ENCODE results near the gene CDK5RAP2. TPM values are rescaled to one million over a fixed set of nuclear protein-coding genes. Genes with fewer than 3 reads are reported as not detected.

Gene CDK5RAP2
- total RNA-seq, 2 experiments from 2014 or later = 76.0 to 81.6 TPM

DNA sequence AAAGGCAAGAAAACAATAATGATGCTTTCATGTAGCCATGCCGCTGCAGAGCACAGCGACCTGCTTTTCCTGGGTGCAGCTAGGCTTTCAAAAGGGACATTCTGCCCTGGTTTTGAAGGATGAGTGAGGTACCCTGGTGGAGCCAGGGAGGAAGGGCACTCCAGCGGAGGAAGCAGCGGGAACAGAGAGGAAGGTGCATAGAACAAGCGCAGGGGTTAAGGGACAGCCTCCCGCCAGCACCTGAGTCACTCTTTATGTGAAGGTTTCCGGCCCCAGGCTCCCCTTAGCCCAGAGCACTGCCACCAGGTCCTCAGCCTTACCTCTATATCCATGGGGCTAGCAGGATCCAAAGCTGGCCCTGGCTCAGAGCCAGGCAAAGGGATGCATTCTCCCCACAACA lies 221.1 kb downstream of the CDK5RAP2 start:
- TF ChIP-seq, protein P1, sequence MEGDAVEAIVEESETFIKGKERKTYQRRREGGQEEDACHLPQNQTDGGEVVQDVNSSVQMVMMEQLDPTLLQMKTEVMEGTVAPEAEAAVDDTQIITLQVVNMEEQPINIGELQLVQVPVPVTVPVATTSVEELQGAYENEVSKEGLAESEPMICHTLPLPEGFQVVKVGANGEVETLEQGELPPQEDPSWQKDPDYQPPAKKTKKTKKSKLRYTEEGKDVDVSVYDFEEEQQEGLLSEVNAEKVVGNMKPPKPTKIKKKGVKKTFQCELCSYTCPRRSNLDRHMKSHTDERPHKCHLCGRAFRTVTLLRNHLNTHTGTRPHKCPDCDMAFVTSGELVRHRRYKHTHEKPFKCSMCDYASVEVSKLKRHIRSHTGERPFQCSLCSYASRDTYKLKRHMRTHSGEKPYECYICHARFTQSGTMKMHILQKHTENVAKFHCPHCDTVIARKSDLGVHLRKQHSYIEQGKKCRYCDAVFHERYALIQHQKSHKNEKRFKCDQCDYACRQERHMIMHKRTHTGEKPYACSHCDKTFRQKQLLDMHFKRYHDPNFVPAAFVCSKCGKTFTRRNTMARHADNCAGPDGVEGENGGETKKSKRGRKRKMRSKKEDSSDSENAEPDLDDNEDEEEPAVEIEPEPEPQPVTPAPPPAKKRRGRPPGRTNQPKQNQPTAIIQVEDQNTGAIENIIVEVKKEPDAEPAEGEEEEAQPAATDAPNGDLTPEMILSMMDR (conservative IDR thresholded peaks at IDR 0.05; ENCODE audit: low read length) = no peak
- TF ChIP-seq EZH2phosphoT487 (IDR thresholded peaks at IDR 0.05; ENCODE audit: borderline replicate concordance, low read depth, low read length) = no peak
- Histone ChIP-seq H3K36me3 (ENCODE audit: insufficient read depth, low read length) (no peaks in the 10 kb centered on the region), H3K4me2 (ENCODE audit: low read length) (no peak overlapping the region), H3K79me2 (ENCODE audit: insufficient read depth, low read depth, low read length) (no peaks in the 10 kb centered on the region), H3K4me3 (ENCODE audit: low read depth, low read length, poor library complexity, severe bottlenecking) (no peak overlapping the region), H3K9me2 (ENCODE audit: insufficient read depth, low read length) (no peaks in the 10 kb centered on the region), H3K9me3 (ENCODE audit: low read length) (no peaks in the 10 kb centered on the region), H4K20me1 (ENCODE audit: insufficient read depth, low read length) (no peaks in the 10 kb centered on the region), H3K27ac (ENCODE audit: low read depth, low read length, poor library complexity, severe bottlenecking) (no peak overlapping the region), H2AFZ (ENCODE audit: low read length) (no peak overlapping the region), H3K4me1 (ENCODE audit: insufficient read depth, low read length, poor library complexity, severe bottlenecking) (no peaks in the 10 kb centered on the region)
- intact Hi-C loops (cut with micrococcal nuclease; ENCODE audit: unreplicated experiment) = no loop called here
- DNase-seq (ENCODE audit: low spot score) = no peak
- ChIA-PET CTCF (ENCODE audit: unreplicated experiment) (no interaction called here), POLR2A (no interaction called here)
- BruUV-seq (replicated peaks) = no TSS peak

DNA sequence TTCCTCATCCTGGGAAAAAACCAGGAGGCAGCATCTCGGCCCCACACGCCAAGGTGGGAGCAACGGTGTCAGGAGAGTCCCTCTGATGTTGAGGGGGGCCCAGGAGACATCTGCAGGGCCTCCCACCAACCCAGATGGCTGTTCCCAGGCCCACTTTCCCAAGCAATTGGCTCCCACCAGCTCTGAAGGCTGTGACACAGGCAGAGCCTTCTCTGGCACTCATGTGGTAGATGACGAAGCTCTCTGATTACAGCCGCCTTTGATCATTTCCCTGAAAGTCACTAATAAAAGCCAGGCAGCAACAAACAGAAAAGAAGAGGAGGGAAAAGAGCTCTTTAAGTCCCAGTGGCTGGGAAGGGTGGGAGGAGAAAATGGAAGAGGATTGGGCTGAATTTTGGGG lies 226.5 kb downstream of the CDK5RAP2 start:
- Histone ChIP-seq H3K36me3 (ENCODE audit: insufficient read depth, low read length) (no peaks in the 10 kb centered on the region), H3K4me3 (ENCODE audit: low read depth, low read length, poor library complexity, severe bottlenecking) (no peak overlapping the region), H3K4me2 (ENCODE audit: low read length) (no peak overlapping the region), H4K20me1 (ENCODE audit: insufficient read depth, low read length) (no peaks in the 10 kb centered on the region), H3K27ac (ENCODE audit: low read depth, low read length, poor library complexity, severe bottlenecking) (no peak overlapping the region), H3K79me2 (ENCODE audit: insufficient read depth, low read depth, low read length) (no peaks in the 10 kb centered on the region), H3K9me3 (ENCODE audit: low read length) (no peaks in the 10 kb centered on the region), H3K9me2 (ENCODE audit: insufficient read depth, low read length) (no peaks in the 10 kb centered on the region), H2AFZ (ENCODE audit: low read length) (no peak overlapping the region), H3K4me1 (ENCODE audit: insufficient read depth, low read length, poor library complexity, severe bottlenecking) (no peaks in the 10 kb centered on the region)
- intact Hi-C loops (cut with micrococcal nuclease; ENCODE audit: unreplicated experiment) = no loop called here
- ChIA-PET POLR2A (interaction anchor here (0.6 kb wide), 1 partner anchor 1354 kb away, joined by 3 read pairs; no protein-coding TSS in a partner anchor), CTCF (ENCODE audit: unreplicated experiment) (no interaction called here)
- no TSS peak for BruUV-seq (replicated peaks)
- DNase-seq (ENCODE audit: low spot score) = no peak
- no peak for TF ChIP-seq EZH2phosphoT487 (IDR thresholded peaks at IDR 0.05; ENCODE audit: borderline replicate concordance, low read depth, low read length)
- TF ChIP-seq, protein P1 (conservative IDR thresholded peaks at IDR 0.05; ENCODE audit: low read length) = no peak

DNA sequence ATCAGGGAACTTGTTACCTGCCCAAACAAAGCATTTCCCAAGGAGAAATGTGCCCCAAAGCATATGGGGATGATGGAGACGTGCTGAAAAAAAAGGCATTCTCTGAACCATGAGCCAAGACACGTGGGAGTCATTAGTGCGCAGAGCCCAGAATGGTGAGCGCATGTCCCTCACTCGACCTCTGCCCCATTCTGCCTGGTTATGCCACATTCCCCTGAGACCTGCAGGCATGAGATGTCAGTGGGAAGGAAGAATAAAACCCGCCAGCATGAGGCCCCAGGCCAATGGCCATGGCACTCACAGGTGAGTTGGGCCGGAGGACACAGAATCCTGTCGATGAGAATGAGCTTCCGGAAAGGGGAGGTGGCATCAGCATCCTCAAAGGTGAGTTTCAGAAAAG lies 228.9 kb downstream of the CDK5RAP2 start:
- Histone ChIP-seq H3K27ac (ENCODE audit: low read depth, low read length, poor library complexity, severe bottlenecking) (no peak overlapping the region), H2AFZ (ENCODE audit: low read length) (no peak overlapping the region), H3K4me1 (ENCODE audit: insufficient read depth, low read length, poor library complexity, severe bottlenecking) (no peaks in the 10 kb centered on the region), H3K9me2 (ENCODE audit: insufficient read depth, low read length) (no peaks in the 10 kb centered on the region), H3K9me3 (ENCODE audit: low read length) (no peaks in the 10 kb centered on the region), H3K4me2 (ENCODE audit: low read length) (no peak overlapping the region), H3K36me3 (ENCODE audit: insufficient read depth, low read length) (no peaks in the 10 kb centered on the region), H4K20me1 (ENCODE audit: insufficient read depth, low read length) (no peaks in the 10 kb centered on the region), H3K79me2 (ENCODE audit: insufficient read depth, low read depth, low read length) (no peaks in the 10 kb centered on the region), H3K4me3 (ENCODE audit: low read depth, low read length, poor library complexity, severe bottlenecking) (no peak overlapping the region)
- CTCF ChIA-PET (ENCODE audit: unreplicated experiment) = no interaction called here
- intact Hi-C loops (cut with micrococcal nuclease; ENCODE audit: unreplicated experiment) = no loop called here
- no TSS peak for BruUV-seq (replicated peaks)
- POLR2A ChIA-PET = interaction anchor here (0.7 kb wide), 1 partner anchor 30 kb away, joined by 3 read pairs; no protein-coding TSS in a partner anchor
- DNase-seq (ENCODE audit: low spot score) = no peak
- TF ChIP-seq, protein P1 (conservative IDR thresholded peaks at IDR 0.05; ENCODE audit: low read length) = no peak
- TF ChIP-seq EZH2phosphoT487 (IDR thresholded peaks at IDR 0.05; ENCODE audit: borderline replicate concordance, low read depth, low read length) = no peak

Data from OCI-LY7 (cell line).